GM21526 (cell line): Measurements from ENCODE around the gene HDAC10.

Experiments
- ATAC-seq: cut with Tn5 transposase; IDR thresholded peaks from one replicate; pipeline ENCODE4 v1.9.1; 2021; ENCODE audit warnings: moderate library complexity; ENCODE audit not compliant: unreplicated experiment, low FRiP score

HDAC10 gene

GRCh38 chr22:50219800-50220602 lies 31.1 kb downstream of the HDAC10 start:
- ATAC-seq, result no peak

GRCh38 chr22:50218996-50219727 lies 31.9 kb downstream of the HDAC10 start:
- ATAC-seq, result no peak

GRCh38 chr22:50218153-50218995 lies 32.7 kb downstream of the HDAC10 start:
- no peak for ATAC-seq

- ATAC-seq, result no peak
Measured at GRCh38 chr22:50217543-50218152, 33.4 kb downstream of the HDAC10 start.

- no peak for ATAC-seq
Measured at GRCh38 chr22:50216684-50217520, 34.2 kb downstream of the HDAC10 start.

GRCh38 chr22:50216055-50216683 lies 34.9 kb downstream of the HDAC10 start:
- no peak for ATAC-seq

- no peak for ATAC-seq
Measured at GRCh38 chr22:50215297-50216054, 35.6 kb downstream of the HDAC10 start.

GRCh38 chr22:50213263-50213662 lies 37.8 kb downstream of the HDAC10 start:
- ATAC-seq, result no peak

- no peak for ATAC-seq
Measured at GRCh38 chr22:50211147-50211546, 39.9 kb downstream of the HDAC10 start.

- ATAC-seq, result no peak
Measured at GRCh38 chr22:50210378-50211139, 40.5 kb downstream of the HDAC10 start.

- no peak for ATAC-seq
Measured at GRCh38 chr22:50209893-50210292, 41.2 kb downstream of the HDAC10 start.

GRCh38 chr22:50208939-50209892 lies 41.8 kb downstream of the HDAC10 start:
- ATAC-seq, result no peak

- no peak for ATAC-seq
Measured at GRCh38 chr22:50208430-50208938, 42.6 kb downstream of the HDAC10 start.

GRCh38 chr22:50207383-50208140 lies 43.5 kb downstream of the HDAC10 start:
- ATAC-seq, result no peak

- ATAC-seq, result no peak
Measured at GRCh38 chr22:50206599-50206998, 44.5 kb downstream of the HDAC10 start.
